WTC11 (cell line): Measurements from ENCODE around the gene ABLIM3. TPM values are rescaled to one million over a fixed set of nuclear protein-coding genes. Genes with fewer than 3 reads are reported as not detected.

Experiments used
- ATAC-seq: fragments of 200-7000 bp; cut with Tn5 transposase; 2 replicates; pipeline ENCODE4 v1.10.0; 2021; ENCODE audit warnings: mild to moderate bottlenecking, moderate library complexity
- CTCF ChIA-PET: fragments of 300-600 bp; sonication (Branson Sonifier 250); formaldehyde crosslinking; loops from one replicate; lab custom pipeline; 2021; ENCODE audit warnings: antibody characterized with exemption; lab: Charles Lee
- POLR2A ChIA-PET: fragments of 350-600 bp; sonication (Branson Sonifier 250); formaldehyde crosslinking; loops from one replicate; lab custom pipeline; 2021; ENCODE audit warnings: antibody characterized with exemption; lab: Charles Lee
- DNase-seq: peaks from one replicate; pipeline ENCODE4 v3.0.0; 2021; ENCODE audit warnings: low spot score
- H3K27ac Mint-ChIP-seq: 2 replicates; pipeline ENCODE4 v1.8.0; 2021; ENCODE audit warnings: mixed read lengths
- H3K27me3 Mint-ChIP-seq: 2 replicates; pipeline ENCODE4 v1.8.0; 2021; ENCODE audit warnings: low read depth, mild to moderate bottlenecking, moderate library complexity, mixed read lengths
- H3K36me3 Mint-ChIP-seq: 2 replicates; pipeline ENCODE4 v1.8.0; 2021; ENCODE audit warnings: mixed read lengths
- H3K4me1 Mint-ChIP-seq: 2 replicates; pipeline ENCODE4 v1.8.0; 2022; ENCODE audit warnings: mixed read lengths
- H3K4me3 Mint-ChIP-seq: 2 replicates; pipeline ENCODE4 v1.8.0; 2021; ENCODE audit warnings: mild to moderate bottlenecking, moderate library complexity, mixed read lengths
- H3K9me3 Mint-ChIP-seq: 2 replicates; pipeline ENCODE4 v1.8.0; 2021; ENCODE audit warnings: mixed read lengths
- AFF4 ChIP-seq: sonication (generic); formaldehyde crosslinking; IDR thresholded peaks from 2 replicates; pipeline ENCODE4 v1.8.1; 2023; ENCODE audit warnings: mild to moderate bottlenecking, missing genetic modification reagents, borderline replicate concordance
- ARID4B ChIP-seq: sonication (generic); formaldehyde crosslinking; IDR thresholded peaks from 2 replicates; pipeline ENCODE4 v1.8.0; 2023; ENCODE audit warnings: missing genetic modification reagents, mild to moderate bottlenecking, borderline replicate concordance
- ATF6 ChIP-seq: sonication (generic); formaldehyde crosslinking; IDR thresholded peaks from 2 replicates; pipeline ENCODE4 v1.8.1; 2023; ENCODE audit warnings: mild to moderate bottlenecking, missing genetic modification reagents
- CTCF ChIP-seq: fragments of 200-600 bp; IDR thresholded peaks from 2 replicates; pipeline ENCODE4 v1.8.0; 2022; ENCODE audit warnings: antibody characterized with exemption
- E2F4 ChIP-seq: sonication (generic); formaldehyde crosslinking; IDR thresholded peaks from 2 replicates; pipeline ENCODE4 v1.8.1; 2022; ENCODE audit warnings: low read depth, mild to moderate bottlenecking, moderate library complexity, missing genetic modification reagents, borderline replicate concordance
- E2F5 ChIP-seq: sonication (generic); formaldehyde crosslinking; IDR thresholded peaks from 2 replicates; pipeline ENCODE4 v1.8.1; 2022; ENCODE audit warnings: mild to moderate bottlenecking, moderate library complexity, missing genetic modification reagents
- ESRRA ChIP-seq: sonication (generic); formaldehyde crosslinking; IDR thresholded peaks from 2 replicates; pipeline ENCODE4 v1.8.1; 2022; ENCODE audit warnings: mild to moderate bottlenecking, missing genetic modification reagents, borderline replicate concordance
- GABPB1 ChIP-seq: sonication (generic); formaldehyde crosslinking; IDR thresholded peaks from 2 replicates; pipeline ENCODE4 v1.8.1; 2023; ENCODE audit warnings: mild to moderate bottlenecking, missing genetic modification reagents
- KAT7 ChIP-seq: sonication (generic); formaldehyde crosslinking; IDR thresholded peaks from 2 replicates; pipeline ENCODE4 v1.8.1; 2023; ENCODE audit warnings: missing genetic modification reagents, mild to moderate bottlenecking, borderline replicate concordance
- MYBL2 ChIP-seq: sonication (generic); formaldehyde crosslinking; IDR thresholded peaks from 2 replicates; pipeline ENCODE4 v1.8.1; 2023; ENCODE audit warnings: mild to moderate bottlenecking, moderate library complexity, missing genetic modification reagents
- ZNF121 ChIP-seq: sonication (generic); formaldehyde crosslinking; IDR thresholded peaks from 2 replicates; pipeline ENCODE4 v1.8.0; 2023; ENCODE audit warnings: missing genetic modification reagents
- ZNF396 ChIP-seq: fragments of 250-450 bp; sonication (Bioruptor Pico); IDR thresholded peaks from 2 replicates; pipeline ENCODE4 v1.8.0; 2021; ENCODE audit warnings: mild to moderate bottlenecking, moderate library complexity, borderline replicate concordance
- ZNF416 ChIP-seq: fragments of 250-450 bp; sonication (Bioruptor Pico); IDR thresholded peaks from 2 replicates; pipeline ENCODE4 v1.9.0; 2021; ENCODE audit warnings: mild to moderate bottlenecking, inconsistent platforms
- total RNA-seq: library from RNA; stranded (reverse); gene quantifications from 3 replicates; pipeline ENCODE4 v1.2.3, GENCODE V29; 2021

Gene ABLIM3
- total RNA-seq, 1 experiment from 2014 or later, result 0.33 TPM

- DNase-seq (no peak), ATAC-seq (peak; percentile 27)
- Mint-ChIP-seq H3K9me3 (no peaks in the 10 kb centered on the region; the same call in 1 of the 2 replicates), H3K27me3 (peaks cover 32% of the 10 kb centered on the region), H3K4me1 (peaks cover 7% of the 10 kb centered on the region; the same call in 1 of the 2 replicates), H3K36me3 (no peaks in the 10 kb centered on the region), H3K4me3 (peak overlapping the region; percentile 71), H3K27ac (no peak overlapping the region)
- ChIA-PET POLR2A (no interaction called here), CTCF (interaction anchor here (0.6 to 3.6 kb wide), 41 partner anchors 7 to 440 kb away, joined by 3 to 54 read pairs (median 5); no protein-coding TSS in a partner anchor)
- TF ChIP-seq GABPB1 (CRISPR knock-in tag) (0 out of 2 replicates have a peak, but pooled peaks have one; percentile 25), ZNF416 (CRISPR knock-in tag) (no peak), AFF4 (CRISPR knock-in tag) (no peak)
Measured at GRCh38 chr5:149141957-149142851, 911 bp downstream of the ABLIM3 start.

GRCh38 chr5:149143470-149143869 lies 2.2 kb downstream of the ABLIM3 start:
- Mint-ChIP-seq H3K36me3 (no peaks in the 10 kb centered on the region), H3K4me3 (no peak overlapping the region), H3K9me3 (no peaks in the 10 kb centered on the region; the same call in 1 of the 2 replicates), H3K27me3 (peaks cover 32% of the 10 kb centered on the region), H3K27ac (no peak overlapping the region), H3K4me1 (peaks cover 7% of the 10 kb centered on the region; the same call in 1 of the 2 replicates)
- POLR2A ChIA-PET, result no interaction called here
- ATAC-seq (no peak), DNase-seq (no peak)
- CTCF ChIA-PET, result interaction anchor here (0.8 to 3.6 kb wide), 5 partner anchors 8 to 126 kb away, joined by 3 to 54 read pairs (median 5); no protein-coding TSS in a partner anchor
- TF ChIP-seq ZNF396 (CRISPR knock-in tag), result no peak
- TF ChIP-seq MYBL2 (CRISPR knock-in tag), result no peak
- no peak for TF ChIP-seq CTCF
- TF ChIP-seq E2F4 (CRISPR knock-in tag), result no peak
- no peak for TF ChIP-seq E2F5 (CRISPR knock-in tag)
- no peak for TF ChIP-seq ARID4B (CRISPR knock-in tag)
- no peak for TF ChIP-seq AFF4 (CRISPR knock-in tag)
- no peak for TF ChIP-seq ZNF121 (CRISPR knock-in tag)
- no peak for TF ChIP-seq ESRRA
- no peak for TF ChIP-seq ATF6 (CRISPR knock-in tag)
- TF ChIP-seq KAT7 (CRISPR knock-in tag), result no peak
